BLaER1 (cell line): ENCODE data around the gene YJU2.
"Not testable (repeated sequence)": the region's sequence is repeated elsewhere in the genome, so short reads cannot be mapped to it uniquely, and the experiment has no call there.

Experiments
- H3K27ac ChIP-seq: shearing (Covaris generic); formaldehyde crosslinking; 2 replicates; pipeline ENCODE4 v1.8.1; 2022
- H3K27me3 ChIP-seq: shearing (Covaris generic); formaldehyde crosslinking; 2 replicates; pipeline ENCODE4 v1.8.1; 2022
- H3K36me3 ChIP-seq: shearing (Covaris generic); formaldehyde crosslinking; 2 replicates; pipeline ENCODE4 v1.8.1; 2022
- H3K4me1 ChIP-seq: shearing (Covaris generic); formaldehyde crosslinking; 2 replicates; pipeline ENCODE4 v1.8.1; 2022
- H3K4me2 ChIP-seq: shearing (Covaris generic); formaldehyde crosslinking; 2 replicates; pipeline ENCODE4 v1.8.1; 2022
- H3K4me3 ChIP-seq: shearing (Covaris generic); formaldehyde crosslinking; 2 replicates; pipeline ENCODE4 v1.8.1; 2022
- H3K9ac ChIP-seq: shearing (Covaris generic); formaldehyde crosslinking; 2 replicates; pipeline ENCODE4 v1.8.1; 2022
- H3K9me3 ChIP-seq: shearing (Covaris generic); formaldehyde crosslinking; 2 replicates; pipeline ENCODE4 v1.8.1; 2022
- H4K20me1 ChIP-seq: shearing (Covaris generic); formaldehyde crosslinking; 2 replicates; pipeline ENCODE4 v1.8.1; 2022
- Cebpa-rat ChIP-seq: shearing (Covaris generic); IDR thresholded peaks from 2 replicates; pipeline ENCODE4 v1.8.1; 2022

The YJU2 gene

GRCh38 chr19:4238831-4239230 is 8.0 kb upstream of the YJU2 start:
- H3K36me3 ChIP-seq: no peaks in the 10 kb centered on the region
- no peak overlapping the region for H3K27ac ChIP-seq
- H3K4me1 ChIP-seq: peaks cover 13% of the 10 kb centered on the region
- H3K4me2 ChIP-seq: no peak overlapping the region
- H3K9me3 ChIP-seq: 0 out of 2 replicates have a peak, but pooled peaks cover 12% of the 10 kb centered on the region
- H3K9ac ChIP-seq: no peak overlapping the region
- no peaks in the 10 kb centered on the region for H4K20me1 ChIP-seq
- no peak overlapping the region for H3K4me3 ChIP-seq
- no peaks in the 10 kb centered on the region for H3K27me3 ChIP-seq
- no peak for TF ChIP-seq Cebpa-rat

- Histone ChIP-seq H3K9ac (no peak overlapping the region), H4K20me1 (no peaks in the 10 kb centered on the region), H3K36me3 (no peaks in the 10 kb centered on the region), H3K4me2 (peak overlapping the region; percentile 45), H3K4me1 (peaks cover 20% of the 10 kb centered on the region), H3K4me3 (no peak overlapping the region), H3K27me3 (no peaks in the 10 kb centered on the region), H3K9me3 (0 out of 2 replicates have a peak, but pooled peaks cover 12% of the 10 kb centered on the region), H3K27ac (0 out of 2 replicates have a peak overlapping the region, but pooled peaks have one; percentile 18)
- no peak for TF ChIP-seq Cebpa-rat
These were observed 5.0 kb upstream of the YJU2 start for GRCh38 chr19:4241824-4242430.

DNA sequence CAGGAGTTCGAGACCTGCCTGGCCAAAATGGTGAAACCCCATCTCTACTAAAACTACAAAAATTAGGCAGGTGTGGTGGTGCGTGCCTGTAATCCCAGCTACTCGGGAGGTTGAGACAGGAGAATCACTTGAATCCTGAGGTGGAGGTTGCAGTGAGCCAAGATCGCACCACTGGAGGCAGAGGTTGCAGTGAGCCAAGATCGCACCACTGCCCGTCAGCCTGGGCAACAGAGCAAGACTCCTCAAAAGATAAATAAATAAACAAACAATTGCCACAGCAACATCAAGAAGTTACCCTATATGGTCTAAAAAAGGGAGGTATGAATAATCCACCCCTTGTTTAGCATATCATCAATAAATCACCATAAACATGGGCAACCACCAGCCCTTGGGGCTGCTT is 942 bp upstream of the YJU2 start:
- not testable (repeated sequence) for H3K27me3 ChIP-seq, H3K9ac ChIP-seq, H4K20me1 ChIP-seq, H3K4me3 ChIP-seq
- Histone ChIP-seq H3K9me3 (0 out of 2 replicates have a peak, but pooled peaks cover 12% of the 10 kb centered on the region), H3K4me1 (peaks cover 30% of the 10 kb centered on the region), H3K36me3 (peaks cover 29% of the 10 kb centered on the region), H3K27ac (peak overlapping the region; percentile 88), H3K4me2 (peak overlapping the region; percentile 62; the same call in 1 of the 2 replicates)

DNA sequence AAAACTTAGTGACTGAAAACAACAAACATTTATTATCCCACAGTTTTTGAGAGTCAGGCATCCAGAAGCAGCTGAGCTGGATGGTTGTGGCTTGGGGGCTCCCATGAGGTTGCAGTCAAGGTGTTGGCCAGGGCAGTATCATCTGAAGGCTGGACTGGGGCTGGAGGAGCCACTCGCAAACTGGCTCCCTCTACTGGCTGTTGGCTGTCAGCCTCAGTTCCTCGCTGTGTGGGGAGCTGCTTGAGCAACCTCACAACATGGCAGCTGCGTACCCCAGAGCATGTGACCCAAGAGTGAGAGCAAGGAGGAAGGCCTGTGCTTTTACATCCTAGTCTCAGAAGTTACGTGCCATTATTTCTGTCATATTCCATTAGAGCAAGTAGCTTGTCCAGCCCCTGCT is 9.7 kb downstream of the YJU2 start:
- no peak for TF ChIP-seq Cebpa-rat
- peaks cover 16% of the 10 kb centered on the region for H3K4me1 ChIP-seq
- peaks cover 6% of the 10 kb centered on the region for H3K9me3 ChIP-seq
- no peak overlapping the region for H3K4me2 ChIP-seq
- no peak overlapping the region for H3K27ac ChIP-seq
- no peak overlapping the region for H3K4me3 ChIP-seq
- no peaks in the 10 kb centered on the region for H3K27me3 ChIP-seq
- H4K20me1 ChIP-seq: no peaks in the 10 kb centered on the region
- H3K36me3 ChIP-seq: peaks cover 99% of the 10 kb centered on the region
- H3K9ac ChIP-seq: no peak overlapping the region

- H3K27ac ChIP-seq: no peak overlapping the region
- peaks cover 16% of the 10 kb centered on the region for H3K4me1 ChIP-seq
- H4K20me1 ChIP-seq: no peaks in the 10 kb centered on the region
- H3K9me3 ChIP-seq: peaks cover 6% of the 10 kb centered on the region
- peaks cover 99% of the 10 kb centered on the region for H3K36me3 ChIP-seq
- H3K4me3 ChIP-seq: no peak overlapping the region
- H3K27me3 ChIP-seq: no peaks in the 10 kb centered on the region
- no peak for TF ChIP-seq Cebpa-rat
- H3K4me2 ChIP-seq: no peak overlapping the region
- H3K9ac ChIP-seq: no peak overlapping the region
These were observed 10.1 kb downstream of the YJU2 start for GRCh38 chr19:4257025-4257424.

GRCh38 chr19:4258181-4258580 is 11.3 kb downstream of the YJU2 start:
- Histone ChIP-seq H3K27me3 (no peaks in the 10 kb centered on the region), H3K4me1 (peaks cover 18% of the 10 kb centered on the region), H3K9me3 (peaks cover 6% of the 10 kb centered on the region), H3K9ac (no peak overlapping the region), H3K4me2 (no peak overlapping the region), H3K4me3 (no peak overlapping the region), H3K36me3 (peaks cover 99% of the 10 kb centered on the region), H4K20me1 (no peaks in the 10 kb centered on the region), H3K27ac (no peak overlapping the region)
- no peak for TF ChIP-seq Cebpa-rat

- H3K4me2 ChIP-seq: peak overlapping the region; percentile 39
- no peak overlapping the region for H3K27ac ChIP-seq
- H4K20me1 ChIP-seq: no peaks in the 10 kb centered on the region
- no peaks in the 10 kb centered on the region for H3K27me3 ChIP-seq
- peaks cover 87% of the 10 kb centered on the region for H3K36me3 ChIP-seq
- no peak overlapping the region for H3K4me3 ChIP-seq
- peaks cover 38% of the 10 kb centered on the region for H3K4me1 ChIP-seq
- H3K9ac ChIP-seq: no peak overlapping the region
- no peak for TF ChIP-seq Cebpa-rat
- peaks cover 6% of the 10 kb centered on the region for H3K9me3 ChIP-seq
These were observed 13.8 kb downstream of the YJU2 start for GRCh38 chr19:4260613-4261191.

DNA sequence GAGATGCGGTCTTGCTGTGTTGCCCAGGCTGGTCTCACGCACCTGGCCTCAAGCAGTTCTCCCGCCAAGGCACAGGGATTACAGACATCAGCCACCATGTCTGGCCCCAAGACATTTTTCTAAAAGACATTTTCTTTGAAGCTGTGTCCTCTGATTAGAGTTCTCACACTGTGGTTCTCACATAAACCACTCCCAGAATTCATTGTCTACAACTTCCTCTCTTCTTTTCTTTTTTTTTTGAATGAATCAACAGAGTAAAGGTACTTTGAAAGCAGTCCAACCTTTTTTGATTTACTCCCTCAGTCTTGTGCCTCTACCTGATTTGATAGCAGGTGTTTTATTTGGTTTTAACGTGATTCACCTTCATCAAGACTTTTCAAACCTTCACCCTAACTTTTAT is 17.9 kb downstream of the YJU2 start:
- H3K4me1 ChIP-seq: peaks cover 54% of the 10 kb centered on the region
- no peak for TF ChIP-seq Cebpa-rat

GRCh38 chr19:4266253-4267000 is 19.5 kb downstream of the YJU2 start:
- H3K4me1 ChIP-seq: peaks cover 39% of the 10 kb centered on the region
- no peaks in the 10 kb centered on the region for H3K27me3 ChIP-seq
- H3K36me3 ChIP-seq: peaks cover 86% of the 10 kb centered on the region
- H3K4me3 ChIP-seq: no peak overlapping the region
- H3K9me3 ChIP-seq: no peaks in the 10 kb centered on the region
- no peak overlapping the region for H3K27ac ChIP-seq
- peaks cover 9% of the 10 kb centered on the region for H4K20me1 ChIP-seq
- no peak for TF ChIP-seq Cebpa-rat
- H3K4me2 ChIP-seq: peak overlapping the region; percentile 33
- no peak overlapping the region for H3K9ac ChIP-seq

More for the DNA sequence above, 17.9 kb downstream of the YJU2 start:
- Histone ChIP-seq H3K9me3 (no peaks in the 10 kb centered on the region), H3K4me2 (peak overlapping the region; percentile 32), H3K36me3 (peaks cover 86% of the 10 kb centered on the region), H3K4me3 (no peak overlapping the region), H3K9ac (no peak overlapping the region), H4K20me1 (peaks cover 9% of the 10 kb centered on the region), H3K27me3 (no peaks in the 10 kb centered on the region), H3K27ac (no peak overlapping the region)
